GM19438 (cell line): ENCODE results near the gene TMEM183A.

Experiments
- ATAC-seq: cut with Tn5 transposase; IDR thresholded peaks from one replicate; pipeline ENCODE4 v1.9.1; 2021; ENCODE audit warnings: low read depth; ENCODE audit not compliant: unreplicated experiment

The TMEM183A gene

DNA sequence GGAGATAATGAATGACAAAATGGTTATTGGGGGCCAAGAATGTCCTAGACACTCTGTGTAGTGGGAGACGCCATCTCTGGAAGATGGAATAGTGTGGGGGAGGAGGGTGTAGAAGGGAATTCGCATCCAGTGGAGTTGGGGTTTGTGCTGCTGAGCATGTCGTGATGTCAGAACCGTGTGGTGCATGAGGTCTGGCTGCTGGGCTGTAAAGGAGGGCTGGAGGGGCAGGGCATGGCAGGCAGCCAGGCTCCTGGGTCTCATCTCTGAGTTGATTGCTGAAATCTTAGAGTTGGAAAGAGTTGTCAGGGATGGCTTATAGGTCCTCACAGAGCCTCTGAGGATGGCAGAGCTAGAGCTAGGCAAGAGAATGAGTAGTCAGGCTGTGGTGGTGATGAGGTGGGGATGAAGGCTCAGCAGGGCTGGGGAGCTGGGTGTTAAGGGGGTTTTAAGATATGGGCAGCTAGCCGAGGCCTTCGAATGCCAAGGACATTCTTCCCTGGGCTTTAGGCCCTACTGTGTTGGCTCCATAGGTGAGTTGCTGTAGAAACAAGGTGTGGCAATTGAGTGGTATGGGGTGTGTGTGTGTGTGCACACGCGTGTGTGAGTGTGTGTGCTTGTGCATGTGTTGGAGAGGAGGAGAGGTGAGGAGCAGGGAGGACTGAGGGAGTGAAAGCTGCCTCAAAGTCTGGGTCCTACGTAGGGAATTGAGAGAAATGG, 21.1 kb downstream of the TMEM183A start:
- no peak for ATAC-seq

DNA sequence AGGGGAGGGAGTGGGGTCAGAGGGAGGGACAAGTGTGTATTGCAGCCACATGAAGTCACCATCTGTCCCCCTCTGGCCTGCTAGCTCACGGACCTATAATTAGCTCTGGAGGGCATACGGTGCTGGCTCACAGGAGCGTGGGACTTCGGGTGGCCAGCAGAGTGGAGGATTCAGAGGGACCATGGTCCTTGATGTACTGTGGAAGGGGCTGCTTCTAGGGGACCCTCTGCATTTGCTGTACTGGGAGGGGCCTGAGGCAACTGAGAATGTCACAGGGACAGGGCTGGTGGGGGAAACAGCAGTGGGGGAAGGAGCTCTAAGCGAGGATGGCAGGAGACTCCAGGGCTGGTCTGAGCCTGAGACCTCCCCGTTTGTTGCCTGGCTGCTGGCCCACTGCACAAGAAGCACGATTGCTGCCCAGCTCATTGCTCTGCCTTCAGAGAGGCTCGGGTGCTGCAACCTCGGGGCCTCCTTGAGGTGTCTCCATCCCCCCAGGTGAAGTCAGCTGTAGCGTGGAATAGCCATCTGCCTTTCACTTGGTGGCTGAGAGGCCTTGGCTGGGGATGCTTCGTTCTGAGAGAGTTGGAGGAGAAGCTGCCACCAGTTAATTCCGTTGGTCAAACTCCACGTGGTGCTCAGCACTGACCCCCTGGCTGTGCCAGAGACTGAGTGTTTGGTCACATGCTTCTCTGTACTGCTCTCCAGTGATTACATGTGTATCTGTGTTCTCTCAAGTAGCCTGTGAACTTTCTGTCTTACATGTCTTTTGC, 21.8 kb downstream of the TMEM183A start:
- no peak for ATAC-seq

DNA sequence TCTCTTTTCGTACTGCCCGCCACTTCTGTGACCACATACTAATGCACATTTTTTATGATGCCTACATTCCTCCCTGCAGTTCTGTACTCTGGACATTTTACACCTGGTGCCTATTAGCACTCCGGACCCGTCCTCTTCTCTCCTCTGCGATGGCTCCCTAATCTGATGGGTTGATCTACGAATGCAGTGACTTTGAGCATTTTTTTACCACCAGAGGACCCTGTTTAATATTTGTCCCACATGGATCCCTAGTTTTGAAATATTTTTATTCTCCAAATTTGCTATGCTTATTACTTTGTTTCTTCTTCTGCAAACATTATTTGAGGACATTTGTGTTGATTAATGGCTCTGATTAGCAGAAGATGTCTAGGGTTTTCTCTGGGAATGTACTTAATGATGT, 24.3 kb downstream of the TMEM183A start:
- ATAC-seq: no peak

DNA sequence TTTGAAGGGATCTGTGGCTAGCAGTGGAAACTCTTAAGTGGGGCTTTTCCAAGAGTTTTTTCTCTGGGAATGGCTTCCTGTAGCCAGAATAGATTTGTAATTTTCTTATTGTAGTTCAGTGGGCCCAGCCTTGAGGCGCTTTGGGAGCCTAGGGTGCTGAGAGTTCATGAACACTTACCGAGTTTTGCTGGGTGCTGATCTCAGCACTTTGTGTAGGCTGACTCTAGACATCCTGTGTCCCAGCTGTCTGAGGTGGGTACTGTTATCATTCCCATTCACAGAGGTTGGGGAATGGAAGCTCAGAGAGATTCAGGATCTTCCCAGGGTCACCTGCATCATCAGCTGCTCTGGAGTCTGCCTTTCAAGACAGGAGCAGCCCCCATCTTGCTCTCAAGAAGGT, 26.1 kb downstream of the TMEM183A start:
- ATAC-seq: no peak

DNA sequence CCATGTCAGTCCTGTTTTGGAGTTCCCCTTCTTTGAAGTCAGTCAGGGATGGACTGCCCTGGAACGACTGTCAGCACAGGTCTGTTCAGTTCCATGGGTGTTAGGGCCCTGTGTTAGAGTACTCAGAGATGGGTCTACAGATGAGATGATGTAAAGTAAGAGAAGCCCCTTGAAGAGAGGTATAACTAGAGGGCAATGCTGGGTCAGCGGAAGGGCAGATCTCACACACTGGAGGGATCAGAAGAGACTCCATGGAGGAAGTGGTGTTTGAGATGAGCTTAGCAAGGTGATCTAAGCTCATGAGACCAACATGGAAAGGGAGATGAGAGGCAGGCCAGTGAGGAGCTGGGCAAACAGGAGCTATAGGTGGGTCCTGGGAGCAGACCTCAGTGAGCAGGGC, 26.7 kb downstream of the TMEM183A start:
- no peak for ATAC-seq

DNA sequence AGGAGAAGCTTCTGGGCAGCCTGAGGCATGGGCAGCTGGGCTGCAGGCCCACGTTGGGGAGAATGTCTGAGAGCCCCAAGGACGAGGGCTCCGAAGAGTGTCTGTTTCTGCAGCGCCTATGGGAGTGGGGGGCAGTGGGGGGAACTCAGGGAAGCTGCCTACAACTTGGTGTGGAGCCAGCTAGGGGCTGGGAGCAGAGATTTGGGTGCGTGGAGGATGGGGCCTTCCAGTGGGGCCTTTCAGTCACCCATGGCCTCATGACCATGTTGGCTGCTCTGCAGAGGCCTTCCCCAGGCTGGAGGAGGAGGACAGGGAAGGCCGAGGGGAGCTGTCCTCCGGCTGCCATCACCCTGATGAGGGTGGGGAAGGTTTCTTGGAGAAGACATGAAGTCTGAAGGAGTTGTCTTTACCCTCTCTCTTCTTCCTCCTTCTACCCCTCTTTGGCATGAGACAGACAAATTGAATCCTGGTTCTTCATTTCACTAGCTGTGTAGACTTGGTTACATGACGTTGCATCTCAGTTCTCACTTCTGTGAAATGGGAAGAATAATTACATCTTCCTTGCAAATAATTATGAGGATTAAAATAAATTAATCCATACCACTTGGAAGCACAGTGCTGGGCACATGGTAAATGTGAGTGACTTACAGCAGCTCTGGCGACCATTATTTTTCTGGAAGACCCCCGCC, 27.4 kb downstream of the TMEM183A start:
- no peak for ATAC-seq

DNA sequence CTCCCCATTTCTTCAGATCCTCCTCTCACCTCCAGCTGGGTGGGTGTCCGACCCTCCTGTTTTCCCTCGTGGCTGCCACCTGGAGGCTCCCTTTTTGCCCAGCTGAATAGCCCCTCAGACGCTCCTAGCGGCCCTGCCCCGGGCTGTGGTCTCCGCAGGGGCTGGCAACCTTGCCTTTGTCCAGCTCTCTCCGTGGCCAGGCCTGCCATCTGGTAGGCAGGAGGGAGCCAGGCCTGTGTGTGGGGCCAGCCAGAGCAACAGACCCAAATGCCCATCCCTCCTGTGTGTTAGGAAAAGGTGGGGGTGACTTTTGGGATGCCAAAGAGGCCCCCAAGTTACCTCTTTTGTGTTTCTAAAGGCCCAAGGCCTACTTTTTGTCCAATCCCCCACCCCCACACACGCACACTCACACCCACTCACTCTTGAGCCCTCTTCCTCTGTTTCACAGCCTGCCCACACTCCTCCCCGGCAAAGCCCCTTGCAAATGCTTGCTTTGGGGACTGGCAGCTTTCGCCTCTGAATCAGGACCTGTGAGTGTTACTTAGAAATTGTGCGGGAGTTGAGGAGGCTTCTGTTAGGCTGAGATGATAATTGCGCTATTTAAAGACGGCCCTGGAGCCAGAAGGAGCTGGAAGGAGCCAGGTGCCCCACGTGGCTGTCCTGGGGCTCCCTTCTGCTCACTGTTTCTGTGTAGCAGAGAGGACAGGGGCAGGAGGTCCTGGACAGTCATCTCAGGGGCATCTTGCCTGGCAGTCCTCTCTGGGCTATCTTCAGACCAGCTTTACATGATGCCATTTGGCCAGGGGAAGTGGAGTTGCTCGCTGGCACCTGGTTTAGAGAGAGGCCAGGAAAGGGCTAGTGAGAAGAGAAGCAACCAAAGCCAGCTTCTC, 28.2 kb downstream of the TMEM183A start:
- no peak for ATAC-seq

DNA sequence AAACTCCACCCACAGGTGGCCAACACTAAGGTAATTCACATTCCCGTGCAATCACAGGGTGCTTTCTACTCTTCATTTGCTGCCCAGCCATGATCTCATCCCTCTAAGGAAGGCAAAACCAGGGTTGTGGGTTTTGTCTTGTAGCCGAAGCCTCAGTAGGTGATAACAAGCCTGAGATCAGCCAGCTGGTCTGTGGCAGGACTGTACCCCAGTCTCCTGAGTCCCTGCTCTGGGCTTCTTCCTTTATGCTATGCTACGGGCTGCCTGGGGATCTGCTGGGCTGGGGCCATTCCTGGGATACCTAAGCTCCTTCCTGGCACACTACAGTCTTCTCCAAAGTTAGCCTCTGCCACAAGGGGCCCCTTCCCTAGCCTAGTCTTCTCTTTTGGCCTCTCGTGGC, 29.0 kb downstream of the TMEM183A start:
- ATAC-seq: no peak

DNA sequence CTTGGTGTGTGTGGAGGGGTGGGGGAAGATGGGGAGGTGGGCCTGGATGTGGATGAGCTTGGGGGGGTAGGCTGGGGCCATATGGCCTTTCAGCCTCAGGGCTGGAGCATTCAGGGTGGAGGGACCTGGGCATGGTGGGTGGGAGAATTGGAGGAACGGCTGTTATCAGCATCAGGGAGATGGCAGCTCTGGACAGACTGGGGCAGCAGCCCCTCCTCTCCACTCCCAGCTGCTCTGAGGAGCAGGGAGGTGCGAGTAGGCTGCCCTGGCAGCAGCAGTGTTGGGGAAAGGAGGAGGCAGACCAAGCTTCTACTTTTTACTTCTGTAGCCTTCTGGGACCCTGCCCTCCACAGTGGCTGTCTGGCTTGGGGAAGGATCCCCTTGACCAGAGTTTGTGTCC, 29.4 kb downstream of the TMEM183A start:
- no peak for ATAC-seq

DNA sequence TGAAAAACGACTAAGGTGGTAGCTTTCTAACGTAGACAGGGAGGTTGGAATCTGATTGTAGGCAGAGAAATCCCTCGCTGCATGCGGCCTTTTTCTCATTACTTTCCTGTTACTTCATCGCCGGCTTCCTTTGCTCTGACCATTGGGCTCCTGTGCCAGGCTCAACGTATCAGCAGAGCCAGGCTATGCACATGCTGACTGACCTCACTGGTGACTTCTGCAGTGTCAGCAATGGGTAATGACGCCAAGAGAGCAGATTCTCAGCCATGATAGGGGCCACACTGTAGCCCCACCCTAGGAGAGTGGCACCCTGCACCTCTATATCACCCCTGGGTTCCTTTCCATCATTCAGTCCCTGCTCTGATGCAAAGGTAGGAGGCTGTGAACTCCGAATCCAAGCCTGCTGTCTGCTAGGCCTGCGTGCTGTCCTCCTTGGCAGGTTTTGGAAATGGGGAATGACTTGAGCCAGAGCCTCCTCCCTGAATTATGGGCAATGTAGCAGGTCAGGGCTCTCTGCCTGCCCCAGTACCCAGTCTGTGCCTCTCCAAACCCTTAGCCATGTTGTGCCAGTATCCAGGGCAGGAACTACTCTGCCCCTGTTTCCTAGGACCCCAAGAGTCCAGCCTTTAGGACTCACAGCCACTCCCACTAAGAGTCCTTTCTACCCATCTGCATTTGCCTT, 30.5 kb downstream of the TMEM183A start:
- no peak for ATAC-seq

DNA sequence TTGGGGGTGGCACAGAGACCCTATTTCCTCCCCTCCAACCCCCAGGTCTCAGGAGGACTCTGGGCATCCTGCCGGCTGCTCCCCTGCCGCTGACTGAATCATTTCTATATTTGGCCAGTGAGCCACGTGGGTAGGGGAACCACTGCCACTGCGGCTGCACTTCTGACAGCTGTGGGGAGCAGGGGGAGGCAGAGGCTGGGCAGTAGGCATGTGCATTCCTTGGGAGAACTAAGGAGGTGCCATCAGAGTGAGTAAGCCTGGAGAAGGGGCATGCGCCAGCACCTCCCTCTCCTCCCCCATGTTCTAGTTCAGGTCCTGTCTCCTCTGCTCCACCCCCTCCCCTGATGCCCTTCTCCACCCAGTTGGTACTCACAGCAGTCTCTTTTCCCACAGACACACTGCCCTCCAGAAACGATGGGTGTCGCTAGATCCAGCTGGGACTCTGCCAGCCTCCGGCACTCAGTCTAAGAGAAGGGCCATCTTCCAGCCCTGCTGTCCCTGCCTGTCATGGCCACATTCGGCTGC, 31.1 kb downstream of the TMEM183A start:
- ATAC-seq: no peak

DNA sequence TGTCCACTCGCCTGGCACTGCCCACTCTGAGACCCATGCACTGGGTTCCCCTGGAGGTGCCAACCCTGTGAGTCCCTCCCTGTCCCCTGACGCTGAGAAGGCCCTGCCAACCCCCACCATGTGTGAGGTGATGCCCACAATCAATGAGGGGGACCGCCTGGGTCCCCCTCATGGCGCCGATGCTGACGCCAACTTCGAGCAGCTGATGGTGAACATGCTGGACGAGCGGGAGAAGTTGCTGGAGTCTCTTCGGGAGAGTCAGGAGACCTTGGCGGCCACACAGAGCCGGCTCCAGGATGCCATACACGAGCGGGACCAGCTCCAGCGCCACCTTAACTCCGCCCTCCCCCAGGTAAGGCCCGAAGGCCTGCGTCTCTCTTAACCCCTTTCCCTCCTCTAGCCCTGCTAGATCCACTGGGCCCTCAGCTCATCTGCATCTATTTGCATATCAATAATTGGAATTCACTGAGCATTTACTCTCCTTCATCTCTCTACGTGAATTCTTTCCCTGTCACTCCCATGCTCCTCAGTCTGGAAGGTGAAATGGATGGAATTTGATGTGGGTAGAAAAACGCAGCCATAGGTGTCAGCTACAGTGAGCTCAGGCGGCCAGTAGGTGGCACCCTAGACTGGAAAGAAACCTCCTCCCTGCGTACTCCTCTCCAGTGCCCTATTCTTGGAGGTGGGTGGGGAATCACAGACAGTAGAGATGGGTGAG, 31.9 kb downstream of the TMEM183A start:
- no peak for ATAC-seq

DNA sequence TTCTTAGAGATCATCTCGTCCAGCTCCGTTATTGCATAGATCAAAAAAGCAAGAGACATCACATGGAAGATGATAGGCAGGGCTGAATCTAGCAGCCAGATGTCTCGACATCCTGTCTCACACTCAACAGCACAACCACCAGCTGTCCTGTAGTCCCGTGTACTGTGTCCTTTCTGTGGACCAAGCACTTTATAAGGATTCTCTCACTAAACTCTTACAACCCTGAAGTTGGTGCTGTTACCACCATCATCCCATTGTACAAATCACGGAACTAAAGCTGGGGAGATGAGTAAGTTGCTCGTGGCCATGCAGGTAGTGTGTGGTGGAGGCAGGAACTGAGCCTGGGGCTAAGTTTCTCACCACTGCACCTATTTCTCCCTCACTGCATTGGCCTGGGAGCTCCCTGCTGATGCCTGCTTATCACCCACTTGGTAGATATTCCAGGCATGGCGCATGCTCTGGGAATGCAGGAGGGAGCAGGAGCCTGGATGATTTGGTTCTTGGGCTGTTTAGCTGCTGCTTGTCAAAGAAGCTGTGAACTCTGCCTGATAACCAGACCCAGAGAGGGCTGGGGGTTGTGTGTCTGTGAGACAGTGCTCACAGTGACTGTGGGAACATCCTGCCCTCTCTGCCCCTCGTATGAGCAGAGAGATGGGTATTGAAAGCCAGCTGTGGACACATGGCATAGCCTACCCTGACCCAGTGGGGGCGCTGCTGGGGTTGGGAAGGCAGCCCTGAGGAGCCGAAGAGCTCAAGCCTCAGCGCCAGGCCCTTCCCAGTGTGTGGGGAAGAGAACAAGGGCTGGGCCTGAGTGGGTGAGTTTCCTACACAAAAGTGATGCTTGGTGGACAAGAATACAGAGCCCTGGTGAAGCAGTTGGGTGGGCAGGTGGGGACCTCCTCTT, 32.7 kb downstream of the TMEM183A start:
- ATAC-seq: no peak

DNA sequence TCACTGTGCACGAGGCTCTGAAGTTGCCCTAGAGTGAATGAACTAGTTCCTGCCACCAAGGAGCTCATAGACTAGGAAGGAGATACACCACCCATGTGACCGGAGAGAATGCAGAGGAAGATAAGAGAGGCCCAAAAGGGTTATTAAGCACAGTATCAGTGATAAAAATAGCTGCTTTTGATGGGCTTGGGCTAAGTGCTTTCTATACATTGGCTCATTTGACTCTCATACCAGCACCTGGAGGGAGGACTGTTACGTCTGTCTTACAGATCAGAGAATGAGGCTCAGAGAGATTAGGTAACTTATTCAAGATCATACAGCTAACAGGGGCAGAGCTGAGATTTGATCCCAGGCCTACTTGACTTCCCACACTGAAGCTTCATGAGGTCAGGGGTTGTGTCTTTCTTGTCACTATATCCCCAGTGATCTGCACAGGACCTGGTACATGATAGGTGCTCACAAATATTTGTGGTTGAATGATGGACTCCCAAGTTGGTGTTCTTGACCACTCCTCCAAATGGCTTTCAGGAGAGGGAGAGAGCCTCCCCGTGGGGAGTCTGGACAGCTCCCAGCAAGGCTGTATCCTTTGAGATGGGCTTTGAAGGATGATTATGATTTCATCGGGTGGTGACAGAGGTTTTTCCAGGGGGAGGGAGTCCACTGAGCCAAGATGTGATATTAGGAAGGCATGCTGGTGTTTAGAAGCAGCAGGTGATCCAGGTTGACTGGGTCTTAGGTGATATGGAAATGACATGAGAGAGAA, 33.5 kb downstream of the TMEM183A start:
- ATAC-seq: no peak

DNA sequence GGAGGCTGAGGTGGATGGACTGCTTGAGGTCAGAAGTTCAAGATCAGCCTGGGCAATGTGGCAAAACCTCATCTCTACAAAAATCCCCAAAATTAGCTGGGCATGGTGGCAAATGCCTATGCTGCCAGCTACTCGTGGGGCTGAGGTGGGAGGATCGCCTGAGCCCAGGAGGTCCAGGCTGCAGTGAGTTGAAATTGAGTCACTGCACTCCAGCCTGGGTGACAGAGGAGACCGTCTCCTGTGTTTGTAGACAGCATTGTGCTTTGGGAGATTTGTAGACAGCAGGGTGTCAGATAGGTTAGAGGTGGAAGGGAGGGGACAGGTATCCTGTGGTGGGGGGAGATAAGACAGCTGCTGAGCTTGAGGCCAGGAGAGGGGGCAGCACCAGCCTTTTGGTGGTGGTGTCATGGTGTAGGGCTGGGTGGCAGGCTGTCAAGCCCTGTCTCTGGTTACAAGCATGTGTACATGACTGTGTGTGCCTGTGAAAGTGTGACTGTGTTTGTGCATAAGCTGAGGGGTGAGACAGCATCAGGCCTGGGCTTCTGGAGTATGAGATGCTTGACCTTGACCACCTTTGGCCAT, 34.3 kb downstream of the TMEM183A start:
- ATAC-seq: no peak

DNA sequence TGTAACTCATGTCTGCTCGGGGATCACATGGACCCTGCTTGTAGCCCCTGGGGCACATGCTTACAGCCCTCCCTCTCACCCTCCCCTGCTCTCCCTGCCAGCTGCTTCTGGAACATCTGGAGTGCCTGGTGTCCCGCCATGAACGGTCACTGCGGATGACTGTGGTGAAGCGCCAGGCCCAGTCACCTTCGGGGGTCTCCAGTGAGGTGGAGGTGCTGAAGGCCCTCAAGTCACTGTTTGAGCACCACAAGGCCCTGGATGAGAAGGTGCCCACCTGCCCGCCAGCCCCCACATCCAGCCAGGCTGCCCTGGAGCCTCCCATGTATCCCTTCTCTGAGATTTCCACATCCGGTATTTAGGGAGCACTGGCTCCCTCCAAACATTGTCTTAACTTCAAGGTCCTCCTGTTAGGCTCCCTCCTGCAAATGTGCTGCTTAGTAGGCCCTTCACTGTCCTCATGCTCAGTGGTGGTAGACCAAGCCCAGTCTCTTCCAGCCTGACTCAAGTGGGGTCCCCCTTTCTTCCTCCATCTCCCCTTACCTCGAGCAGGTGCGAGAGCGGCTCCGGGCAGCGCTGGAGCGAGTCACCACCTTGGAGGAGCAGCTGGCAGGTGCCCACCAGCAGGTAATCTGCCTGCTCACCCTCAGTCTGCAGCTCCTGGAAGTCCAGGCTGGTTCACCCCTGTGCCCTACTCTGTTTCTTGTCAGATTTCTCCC, 36.8 kb downstream of the TMEM183A start:
- ATAC-seq: no peak
